HL-60/S4 treated with retinoic acid at 250 ng/mL for 4 days and 3 days (cell line): Measurements from ENCODE around the gene CNTNAP2.

ENCODE experiments used
- in situ Hi-C: fragments of 300-500 bp; cut with MboI; formaldehyde crosslinking; loops from 2 replicates; pipeline ENCODE4 v1.7.0; 2022; ENCODE audit warnings: low sequenced_read_pairs

The CNTNAP2 gene

GRCh38 chr7:146285418-146285817, 168.8 kb downstream of the CNTNAP2 start:
- in situ Hi-C loops = no loop called here

- in situ Hi-C loops = no loop called here
Observed at GRCh38 chr7:146290746-146291145, 174.1 kb downstream of the CNTNAP2 start.

GRCh38 chr7:146291900-146292299, 175.3 kb downstream of the CNTNAP2 start:
- in situ Hi-C loops = no loop called here

- in situ Hi-C loops = no loop called here
Observed at GRCh38 chr7:146296028-146296427, 179.4 kb downstream of the CNTNAP2 start.

- in situ Hi-C loops = no loop called here
Observed at GRCh38 chr7:146314962-146315361, 198.4 kb downstream of the CNTNAP2 start.

- in situ Hi-C loops = no loop called here
Observed at GRCh38 chr7:146319629-146320028, 203.0 kb downstream of the CNTNAP2 start.

GRCh38 chr7:146321301-146321700, 204.7 kb downstream of the CNTNAP2 start:
- in situ Hi-C loops = no loop called here

- in situ Hi-C loops = no loop called here
Observed at GRCh38 chr7:146331369-146331768, 214.8 kb downstream of the CNTNAP2 start.

GRCh38 chr7:146345251-146345650, 228.7 kb downstream of the CNTNAP2 start:
- in situ Hi-C loops = no loop called here

- in situ Hi-C loops = no loop called here
Observed at GRCh38 chr7:146346096-146346495, 229.5 kb downstream of the CNTNAP2 start.

GRCh38 chr7:146355216-146355615, 238.6 kb downstream of the CNTNAP2 start:
- in situ Hi-C loops = no loop called here

- in situ Hi-C loops = no loop called here
Observed at GRCh38 chr7:146359176-146359575, 242.6 kb downstream of the CNTNAP2 start.

- in situ Hi-C loops = no loop called here
Observed at GRCh38 chr7:146366938-146367337, 250.3 kb downstream of the CNTNAP2 start.

- in situ Hi-C loops = no loop called here
Observed at GRCh38 chr7:146370171-146370570, 253.6 kb downstream of the CNTNAP2 start.

GRCh38 chr7:146375170-146375569, 258.6 kb downstream of the CNTNAP2 start:
- in situ Hi-C loops = no loop called here

GRCh38 chr7:146378196-146378595, 261.6 kb downstream of the CNTNAP2 start:
- in situ Hi-C loops = no loop called here

GRCh38 chr7:146387140-146387539, 270.5 kb downstream of the CNTNAP2 start:
- in situ Hi-C loops = no loop called here

- in situ Hi-C loops = no loop called here
Observed at GRCh38 chr7:146388928-146389327, 272.3 kb downstream of the CNTNAP2 start.

GRCh38 chr7:146393346-146393745, 276.7 kb downstream of the CNTNAP2 start:
- in situ Hi-C loops = no loop called here

- in situ Hi-C loops = no loop called here
Observed at GRCh38 chr7:146397141-146397540, 280.5 kb downstream of the CNTNAP2 start.

GRCh38 chr7:146401939-146402338, 285.3 kb downstream of the CNTNAP2 start:
- in situ Hi-C loops = no loop called here

GRCh38 chr7:146405737-146406136, 289.1 kb downstream of the CNTNAP2 start:
- in situ Hi-C loops = no loop called here

- in situ Hi-C loops = no loop called here
Observed at GRCh38 chr7:146411975-146412374, 295.4 kb downstream of the CNTNAP2 start.

- in situ Hi-C loops = no loop called here
Observed at GRCh38 chr7:146412781-146413180, 296.2 kb downstream of the CNTNAP2 start.
